A673 (cell line): ENCODE data around the gene SBK1. TPM values are rescaled to one million over a fixed set of nuclear protein-coding genes. Genes with fewer than 3 reads are reported as not detected.

Experiments
- BruUV-seq: library from RNA; stranded (reverse); fragments of 400-500 nt; replicated peaks from 2 replicates; lab custom pipeline; 2021; lab: Mats Ljungman, UMichigan
- CTCF ChIA-PET: fragments of 300-600 bp; sonication (Branson Sonifier 250); formaldehyde crosslinking; loops from one replicate; lab custom pipeline; 2022; ENCODE audit warnings: antibody characterized with exemption; lab: Charles Lee
- POLR2A ChIA-PET: fragments of 300-600 bp; sonication (Branson Sonifier 250); formaldehyde crosslinking; loops from one replicate; lab custom pipeline; 2022; ENCODE audit warnings: antibody characterized with exemption; ENCODE audit not compliant: low non-redundant PET; lab: Charles Lee
- DNase-seq: peaks from one replicate; pipeline ENCODE4 v3.0.0-alpha.2; 2015; ENCODE audit warnings: low spot score
- H3K27ac ChIP-seq: fragments of 200-600 bp; sonication (generic); 2 replicates; pipeline ENCODE4 v1.5.1; 2016; ENCODE audit warnings: mixed run types, low read depth, mild to moderate bottlenecking, mixed read lengths, antibody characterized with exemption, low read length; ENCODE audit not compliant: poor library complexity, severe bottlenecking
- H3K27me3 ChIP-seq: fragments of 200-600 bp; sonication (generic); replicated peaks from 2 replicates; pipeline ENCODE4 v1.6.1; 2017; ENCODE audit warnings: mixed run types, low read depth, mild to moderate bottlenecking, mixed read lengths, antibody characterized with exemption, low read length; ENCODE audit not compliant: insufficient read depth, poor library complexity
- H3K36me3 ChIP-seq: fragments of 200-600 bp; sonication (generic); 2 replicates; pipeline ENCODE4 v1.6.1; 2016; ENCODE audit warnings: mixed run types, mild to moderate bottlenecking, mixed read lengths, antibody characterized with exemption, low read length; ENCODE audit not compliant: insufficient read depth, poor library complexity, severe bottlenecking
- H3K4me1 ChIP-seq: fragments of 200-600 bp; sonication (generic); 2 replicates; pipeline ENCODE4 v1.6.1; 2017; ENCODE audit warnings: mixed run types, mild to moderate bottlenecking, mixed read lengths, antibody characterized with exemption, low read length; ENCODE audit not compliant: insufficient read depth, poor library complexity, severe bottlenecking
- H3K4me3 ChIP-seq: fragments of 200-600 bp; sonication (generic); 2 replicates; pipeline ENCODE4 v1.5.1; 2016; ENCODE audit warnings: low read depth, mixed run types, mild to moderate bottlenecking, mixed read lengths, low read length; ENCODE audit not compliant: poor library complexity, severe bottlenecking
- H3K9me3 ChIP-seq: fragments of 200-600 bp; sonication (generic); 2 replicates; pipeline ENCODE4 v1.6.1; 2016; ENCODE audit warnings: mixed run types, low read depth, mild to moderate bottlenecking, mixed read lengths, antibody characterized with exemption, low read length; ENCODE audit not compliant: poor library complexity, severe bottlenecking
- CTCF ChIP-seq: fragments of 300-800, 200-600 bp; sonication (generic); conservative IDR thresholded peaks from 2 replicates; pipeline ENCODE4 v1.5.1; 2017; ENCODE audit warnings: low read depth, mild to moderate bottlenecking, antibody characterized with exemption, low read length, moderate library complexity, mixed read lengths
- EZH2 ChIP-seq: fragments of 200-600 bp; sonication (generic); IDR thresholded peaks from 2 replicates; pipeline ENCODE4 v1.6.1; 2017; ENCODE audit warnings: borderline replicate concordance, low read depth, mild to moderate bottlenecking, mixed read lengths, antibody characterized with exemption, low read length; ENCODE audit not compliant: poor library complexity, severe bottlenecking
- intact Hi-C: fragments of 100-400 bp; cut with micrococcal nuclease; formaldehyde crosslinking; loops from one replicate; pipeline ENCODE4 v1.10.0; 2022; ENCODE audit not compliant: unreplicated experiment
- total RNA-seq: library from RNA; stranded (reverse); gene quantifications from 2 replicates; pipeline ENCODE4 v1.2.3, GENCODE V29; 2021

Gene SBK1
- total RNA-seq, 1 experiment from 2014 or later = 22.2 TPM

GRCh38 chr16:28303132-28303531 is 10.8 kb downstream of the SBK1 start:
- BruUV-seq = no TSS peak
- DNase-seq = no peak
- Histone ChIP-seq H3K27ac (no peak overlapping the region), H3K27me3 (no peaks in the 10 kb centered on the region), H3K4me1 (no peaks in the 10 kb centered on the region), H3K4me3 (no peak overlapping the region), H3K9me3 (no peaks in the 10 kb centered on the region), H3K36me3 (no peaks in the 10 kb centered on the region)
- POLR2A ChIA-PET = no interaction called here
- intact Hi-C loops = no loop called here
- CTCF ChIA-PET = no interaction called here
- TF ChIP-seq CTCF = no peak
- no peak for TF ChIP-seq EZH2

- H3K27ac ChIP-seq = no peak overlapping the region
- H3K4me1 ChIP-seq = peaks cover 1% of the 10 kb centered on the region
- H3K36me3 ChIP-seq = no peaks in the 10 kb centered on the region
- no peak for TF ChIP-seq EZH2
- TF ChIP-seq CTCF = no peak
- no peaks in the 10 kb centered on the region for H3K27me3 ChIP-seq
- H3K9me3 ChIP-seq = no peaks in the 10 kb centered on the region
- ChIA-PET POLR2A (no interaction called here), CTCF (no interaction called here)
- intact Hi-C loops = no loop called here
- BruUV-seq = no TSS peak
- DNase-seq = peak; percentile 46
- no peak overlapping the region for H3K4me3 ChIP-seq
Observed at GRCh38 chr16:28304214-28304613, 11.9 kb downstream of the SBK1 start.

- H3K27ac ChIP-seq = no peak overlapping the region
- TF ChIP-seq EZH2 (no peak), CTCF (no peak)
- no TSS peak for BruUV-seq
- H3K9me3 ChIP-seq = no peaks in the 10 kb centered on the region
- no peak overlapping the region for H3K4me3 ChIP-seq
- intact Hi-C loops = no loop called here
- POLR2A ChIA-PET = no interaction called here
- peaks cover 14% of the 10 kb centered on the region for H3K4me1 ChIP-seq
- no peaks in the 10 kb centered on the region for H3K36me3 ChIP-seq
- CTCF ChIA-PET = no interaction called here
- no peaks in the 10 kb centered on the region for H3K27me3 ChIP-seq
- DNase-seq = no peak
Observed at GRCh38 chr16:28307936-28308335, 15.6 kb downstream of the SBK1 start.
